CD4-positive, alpha-beta T cell treated with Interleukin-2 at 100 ng/mL for 4 hours (primary cell): ENCODE data around the gene RPL31.

Experiments used
- DNase-seq: peaks from one replicate; pipeline ENCODE4 v3.0.0-alpha.2; 2020; ENCODE audit warnings: low spot score

RPL31 gene

DNA sequence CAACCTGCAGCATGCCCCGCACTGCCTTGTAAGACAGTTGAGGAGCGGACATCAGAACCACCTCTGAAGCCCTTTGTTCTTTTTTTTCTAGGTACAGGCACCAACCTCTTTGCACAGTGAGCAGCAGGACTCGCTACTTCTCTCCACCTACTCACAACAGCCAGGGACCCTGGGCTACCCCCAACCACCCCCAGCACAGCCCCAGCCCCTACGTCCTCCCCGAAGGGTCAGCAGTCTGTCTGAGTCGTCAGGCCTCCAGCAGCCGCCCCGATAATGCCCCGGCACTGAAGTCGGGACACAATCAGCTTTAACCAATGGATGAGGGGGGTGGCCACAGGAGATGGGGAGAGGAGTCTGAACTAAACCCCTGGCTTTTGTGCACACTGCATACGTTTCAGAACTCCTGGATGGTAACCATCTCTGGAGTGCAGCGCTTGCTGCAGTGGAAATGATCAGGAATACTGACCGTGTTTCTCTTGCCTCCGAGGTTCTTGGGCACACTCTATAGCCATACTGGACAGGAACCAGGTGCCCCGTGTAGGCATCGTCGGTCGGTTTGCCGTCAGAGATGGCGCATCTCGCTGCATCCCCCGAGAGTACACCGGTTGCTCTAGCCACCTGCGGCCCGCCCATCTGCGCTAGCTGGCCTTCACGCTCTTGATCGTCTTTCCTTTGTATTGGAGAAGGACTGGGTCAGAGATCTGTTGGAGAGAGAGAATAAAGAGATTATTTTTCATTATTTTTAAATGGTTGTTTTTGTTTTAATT is 6.6 kb upstream of the RPL31 start:
- no peak for DNase-seq

DNA sequence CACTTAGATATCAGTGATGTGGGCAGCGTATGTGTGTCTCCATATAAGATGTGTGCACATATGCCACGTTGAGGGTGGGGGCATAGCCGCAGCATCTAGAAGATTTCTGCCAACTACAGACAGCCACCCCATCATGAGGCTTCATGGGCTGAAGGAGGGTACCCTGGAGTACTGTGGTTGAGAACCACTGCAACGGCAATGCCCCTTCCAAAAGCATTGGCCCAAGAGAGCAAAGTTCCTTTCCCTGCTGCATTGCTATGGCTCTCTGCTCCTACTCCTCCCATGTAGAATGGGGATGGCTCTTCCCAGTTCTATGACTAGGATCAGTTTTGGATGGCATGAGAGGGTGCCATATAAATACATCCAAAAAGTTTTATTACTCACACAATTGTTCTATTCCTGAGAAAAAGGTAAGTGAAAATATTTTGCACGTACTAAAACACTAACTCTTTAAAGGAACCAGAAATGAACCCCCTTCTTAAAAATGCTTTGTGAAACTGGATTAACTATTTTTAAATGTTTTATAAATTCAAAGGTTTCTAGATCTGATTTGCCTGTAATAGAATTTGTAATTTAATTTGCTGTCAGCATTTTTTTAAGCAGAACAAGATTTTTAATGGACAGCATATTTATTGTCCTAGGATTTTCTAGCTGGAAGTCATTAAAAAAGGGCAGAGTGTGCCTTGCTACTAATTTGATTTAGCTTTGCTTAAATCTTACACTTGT is 4.4 kb upstream of the RPL31 start:
- no peak for DNase-seq

DNA sequence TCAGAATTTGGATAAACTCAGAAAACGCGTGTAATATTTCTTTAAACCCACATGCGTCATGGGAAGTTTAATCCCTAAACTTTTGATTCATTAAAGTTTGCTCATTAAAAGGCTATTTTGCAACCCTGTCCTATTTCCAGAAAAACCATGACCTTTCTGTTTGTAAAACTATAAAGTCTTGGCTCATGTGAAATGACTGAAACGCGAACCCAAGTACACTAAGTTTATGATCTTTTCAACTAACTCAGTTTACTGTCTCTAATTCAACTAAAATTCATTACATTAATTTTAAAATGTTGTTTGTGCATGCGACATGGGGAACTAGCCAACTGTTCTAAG is 3.9 kb upstream of the RPL31 start:
- DNase-seq: no peak

DNA sequence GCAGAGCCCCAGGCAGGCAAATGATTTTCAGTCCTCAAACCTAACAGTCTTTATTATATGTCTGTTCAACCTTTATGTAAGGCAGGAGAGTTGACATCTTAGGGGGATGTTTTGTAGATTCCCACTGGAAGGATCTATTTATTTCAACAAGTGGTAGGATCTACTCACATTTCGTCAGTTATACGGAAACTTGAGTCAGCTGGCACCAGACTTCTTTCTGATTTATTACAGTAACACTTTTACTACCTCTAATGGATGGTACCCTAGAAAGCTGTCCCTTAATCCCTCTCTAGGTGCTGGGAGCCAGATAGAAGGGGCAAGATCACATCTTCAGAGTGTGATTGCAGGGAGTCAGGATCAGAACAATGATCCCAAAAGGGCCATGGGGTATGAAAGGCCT is 2.1 kb upstream of the RPL31 start:
- DNase-seq: no peak

DNA sequence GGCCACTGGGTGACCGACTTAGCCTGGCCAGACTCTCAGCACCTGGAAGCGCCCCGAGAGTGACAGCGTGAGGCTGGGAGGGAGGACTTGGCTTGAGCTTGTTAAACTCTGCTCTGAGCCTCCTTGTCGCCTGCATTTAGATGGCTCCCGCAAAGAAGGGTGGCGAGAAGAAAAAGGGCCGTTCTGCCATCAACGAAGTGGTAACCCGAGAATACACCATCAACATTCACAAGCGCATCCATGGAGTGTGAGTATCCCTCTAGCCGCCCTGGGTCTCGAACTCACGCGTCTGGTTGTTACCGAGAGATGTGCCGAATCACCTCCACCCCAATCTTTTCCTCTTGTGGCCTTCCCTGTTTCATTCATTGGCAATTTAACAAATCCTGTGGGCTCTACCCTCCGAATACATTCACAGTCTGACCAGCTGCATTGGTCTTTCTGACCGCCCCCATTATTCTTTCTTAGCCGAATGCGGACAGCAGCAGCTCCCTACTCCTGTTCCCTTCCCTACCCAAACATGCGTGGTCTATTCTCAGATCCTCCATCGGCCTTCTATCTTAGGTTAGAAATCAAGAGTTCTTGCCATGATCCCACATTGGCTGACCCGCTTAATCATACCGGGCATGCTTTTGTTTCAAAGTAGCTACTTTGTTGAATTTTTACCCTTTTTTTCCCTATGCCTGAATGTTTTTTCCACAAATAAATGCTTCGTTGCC is 631 bp downstream of the RPL31 start:
- DNase-seq: peak; percentile 15

DNA sequence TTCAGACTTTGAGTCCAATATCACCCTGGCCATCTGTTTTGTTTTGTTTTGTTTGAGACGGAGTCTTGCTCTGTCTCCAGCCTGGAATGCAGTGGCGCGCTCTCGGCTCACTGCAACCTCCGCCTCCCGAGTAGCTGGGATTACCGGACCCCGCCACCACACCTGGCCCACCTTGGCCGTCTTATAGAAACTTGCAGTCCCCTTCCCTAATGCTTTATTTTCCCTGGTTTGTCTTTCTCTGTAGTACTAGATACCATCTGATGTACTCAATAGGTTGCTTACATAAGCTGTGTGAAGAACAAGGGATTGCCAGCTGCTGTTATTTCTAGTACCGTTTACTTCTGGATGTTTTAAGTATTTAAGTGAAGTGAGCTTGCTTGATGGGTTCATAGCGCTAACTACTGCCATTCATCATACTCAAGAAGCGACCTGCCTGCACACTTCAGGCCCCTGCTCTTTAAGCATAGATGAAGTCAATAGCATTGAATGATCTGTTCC is 1.2 kb downstream of the RPL31 start:
- DNase-seq: no peak

DNA sequence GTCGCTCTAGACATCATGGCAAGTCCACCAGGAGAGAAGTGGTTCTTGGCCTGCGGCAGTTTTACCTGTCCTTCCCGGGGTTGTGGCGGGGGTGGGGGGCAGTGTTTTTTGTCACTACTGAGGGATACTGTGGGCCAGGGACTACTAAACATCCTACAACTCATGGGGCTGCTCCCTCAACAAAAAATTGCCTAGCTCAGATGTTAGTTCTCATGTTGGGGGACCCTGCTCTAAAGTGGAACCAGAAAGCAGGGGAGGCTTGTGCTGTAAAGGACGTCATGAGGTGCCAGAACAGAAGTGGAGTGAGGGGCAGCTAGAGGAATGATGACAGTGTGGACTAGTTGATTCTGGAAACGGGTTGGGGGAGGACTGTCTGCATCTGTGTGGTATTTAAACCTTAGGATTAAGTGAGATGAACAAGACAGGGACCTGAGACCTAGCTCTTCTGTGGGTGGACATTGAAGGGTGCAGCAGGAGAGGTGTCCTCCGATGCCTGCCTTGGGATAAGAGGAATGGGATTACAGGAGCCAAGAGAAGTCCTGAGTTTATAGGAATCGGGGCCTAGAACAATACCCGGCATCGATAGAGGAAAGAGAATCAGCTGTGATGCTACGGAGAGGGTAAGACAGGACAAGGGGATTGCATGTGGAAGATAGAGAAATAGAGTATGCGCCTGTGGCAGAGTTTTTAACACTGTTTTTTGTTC is 2.7 kb downstream of the RPL31 start:
- no peak for DNase-seq

DNA sequence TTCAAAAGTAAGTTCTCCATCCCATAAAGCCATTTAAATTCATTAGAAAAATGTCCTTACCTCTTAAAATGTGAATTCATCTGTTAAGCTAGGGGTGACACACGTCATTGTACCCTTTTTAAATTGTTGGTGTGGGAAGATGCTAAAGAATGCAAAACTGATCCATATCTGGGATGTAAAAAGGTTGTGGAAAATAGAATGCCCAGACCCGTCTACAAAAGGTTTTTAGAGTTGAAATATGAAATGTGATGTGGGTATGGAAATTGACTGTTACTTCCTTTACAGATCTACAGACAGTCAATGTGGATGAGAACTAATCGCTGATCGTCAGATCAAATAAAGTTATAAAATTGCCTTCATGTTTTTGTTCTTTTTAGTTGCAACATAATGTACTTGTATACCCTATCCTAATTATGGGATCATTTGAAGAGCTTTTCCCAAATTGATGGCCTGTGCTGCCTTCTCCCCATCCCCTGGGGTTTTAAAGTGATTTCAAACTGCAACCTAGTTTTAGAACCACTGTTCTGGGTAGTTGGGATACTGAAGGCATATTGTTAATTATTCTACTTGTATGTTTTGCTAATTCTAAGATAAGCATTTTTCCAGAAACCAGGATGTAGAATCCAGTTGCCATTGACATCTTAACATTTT is 4.1 kb downstream of the RPL31 start:
- DNase-seq: no peak

DNA sequence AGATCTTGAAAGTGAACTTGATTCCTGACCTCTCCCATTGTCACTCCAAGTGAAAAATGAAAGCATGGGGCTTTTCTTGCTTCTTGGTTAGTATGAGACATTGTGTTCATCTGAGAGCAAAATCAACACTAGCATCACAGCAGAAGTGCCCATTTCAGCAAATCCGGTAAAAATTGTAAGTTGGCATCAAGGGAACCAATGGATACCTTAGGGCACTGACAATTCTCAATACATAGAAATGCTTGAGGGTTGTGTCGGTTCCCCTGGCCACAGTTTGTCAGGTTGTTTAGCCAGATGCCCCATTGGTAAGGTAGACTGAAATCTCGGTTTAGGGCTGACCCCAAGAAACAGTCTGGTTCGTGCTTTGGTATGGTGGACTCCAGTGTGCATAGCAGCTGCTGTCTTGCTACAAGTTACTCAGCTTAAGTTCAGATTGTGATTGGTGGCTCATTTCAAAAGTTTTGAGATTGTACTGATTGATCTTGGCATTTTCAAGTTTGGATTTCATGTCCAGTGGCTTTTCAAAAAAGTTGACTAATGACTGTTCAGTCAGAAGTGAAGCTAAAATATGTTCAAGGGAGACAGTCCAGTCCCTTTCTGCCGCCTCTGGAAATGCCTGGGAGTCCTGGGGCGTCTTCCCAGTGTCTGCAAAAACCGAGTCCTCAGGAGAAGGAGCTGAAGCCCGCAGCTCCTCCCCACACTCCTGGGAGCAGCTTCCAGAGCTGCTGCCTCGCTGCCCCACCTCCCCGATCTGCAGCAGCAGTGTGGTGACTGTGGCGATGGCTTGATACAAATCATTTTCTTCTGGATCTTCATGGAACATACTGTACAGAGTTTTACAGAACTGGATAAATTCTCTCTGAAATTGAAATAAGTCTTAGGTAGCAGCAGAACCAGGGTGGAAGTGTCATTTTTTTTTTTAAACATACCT is 5.6 kb downstream of the RPL31 start:
- no peak for DNase-seq

DNA sequence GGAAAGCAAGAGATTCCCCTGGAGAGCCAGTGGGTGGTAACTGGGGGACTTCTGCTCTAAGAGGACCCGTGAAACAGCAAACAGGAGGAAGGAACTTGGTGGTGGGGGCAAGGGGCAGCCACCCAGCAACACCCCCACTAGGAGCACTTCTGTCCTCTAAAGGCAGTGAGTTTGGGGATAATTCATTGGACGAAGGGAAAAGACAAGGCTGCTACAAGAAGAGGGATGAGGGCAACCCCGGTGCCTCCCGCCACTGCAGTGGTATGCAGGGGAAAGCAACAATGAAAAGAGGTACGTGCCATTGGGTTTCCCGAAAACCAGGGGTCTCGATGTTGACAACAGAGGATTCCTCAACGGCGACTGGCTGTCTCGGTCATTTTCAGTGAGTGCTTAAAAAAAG is 9.1 kb downstream of the RPL31 start:
- DNase-seq: no peak

DNA sequence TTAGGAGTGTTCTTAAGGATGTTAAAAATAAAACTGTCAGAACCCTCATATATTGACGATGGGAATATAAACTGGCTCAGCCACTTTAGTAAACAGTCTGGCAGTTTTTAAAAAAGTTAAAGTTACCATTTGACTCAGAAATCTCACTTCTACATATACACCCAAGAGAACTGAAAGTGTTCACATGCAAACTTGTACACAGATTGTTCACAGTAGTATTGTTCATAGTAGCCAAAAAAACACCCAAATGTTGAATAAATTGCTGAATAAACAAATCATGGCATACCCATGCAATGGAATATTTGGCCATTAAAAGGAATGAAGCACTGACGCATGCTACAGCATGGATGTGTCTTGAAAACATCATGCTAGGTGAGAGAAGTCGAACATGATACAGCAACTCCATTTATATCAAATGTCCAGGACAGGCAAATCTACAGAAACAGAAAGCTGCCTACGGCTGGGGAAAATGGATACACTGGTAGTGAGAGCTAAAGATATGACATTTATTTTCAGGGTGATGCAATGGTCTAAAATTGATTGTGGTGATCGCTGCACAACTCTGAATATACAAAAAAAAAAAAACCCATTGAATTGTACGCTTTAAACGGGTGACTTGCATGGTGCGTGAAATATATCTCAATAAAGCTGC is 10.1 kb downstream of the RPL31 start:
- no peak for DNase-seq

DNA sequence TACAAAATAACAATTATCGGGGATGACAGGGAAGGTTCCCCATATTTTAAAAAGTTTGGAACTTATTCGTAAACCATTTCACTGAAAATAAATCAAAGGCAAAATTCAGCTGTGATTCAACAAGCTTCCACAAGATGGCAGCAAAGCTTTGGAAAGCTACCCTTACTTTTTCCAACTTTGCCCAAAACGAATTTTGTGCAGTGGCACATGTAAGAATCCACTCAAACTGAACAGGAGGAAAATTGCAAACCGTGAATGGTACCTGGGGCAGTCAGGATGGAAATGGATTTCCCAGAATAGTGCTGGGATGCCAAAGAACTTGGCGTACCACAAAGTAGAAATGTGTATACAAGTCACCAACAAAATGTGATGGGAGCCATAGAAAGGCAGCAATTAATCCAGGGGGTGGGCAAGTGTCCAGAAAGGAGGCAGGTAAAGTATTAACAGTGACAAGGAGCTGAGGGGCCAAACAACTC is 10.7 kb downstream of the RPL31 start:
- peak; percentile 64 for DNase-seq

DNA sequence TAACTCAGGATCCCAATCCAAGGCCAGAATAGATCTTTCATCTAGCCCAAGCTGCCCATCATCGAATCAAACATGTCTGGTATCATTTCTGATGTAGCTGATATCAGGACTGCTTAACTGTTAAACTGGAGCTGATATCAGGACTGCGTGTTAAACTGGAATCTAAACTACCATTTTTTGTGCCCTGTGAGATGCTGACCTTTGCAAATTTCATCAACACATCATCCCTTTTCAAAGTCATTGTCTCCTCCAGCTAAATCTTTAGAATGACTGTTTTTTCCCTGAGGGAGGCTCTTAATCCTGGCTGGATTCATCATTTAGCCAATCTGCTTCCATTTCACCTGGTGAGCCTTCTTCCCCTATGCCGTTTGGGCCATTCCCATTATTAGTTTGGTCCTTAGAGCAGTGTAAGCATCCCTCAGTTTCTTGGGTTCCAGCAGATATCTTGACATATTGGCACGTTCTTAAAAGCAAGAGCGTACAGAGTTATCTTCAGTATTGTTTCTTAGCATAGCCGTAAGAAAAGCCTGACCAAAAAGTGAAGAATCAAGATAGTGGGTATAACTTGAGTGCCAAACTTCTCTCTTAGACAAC is 12.3 kb downstream of the RPL31 start:
- DNase-seq: no peak

DNA sequence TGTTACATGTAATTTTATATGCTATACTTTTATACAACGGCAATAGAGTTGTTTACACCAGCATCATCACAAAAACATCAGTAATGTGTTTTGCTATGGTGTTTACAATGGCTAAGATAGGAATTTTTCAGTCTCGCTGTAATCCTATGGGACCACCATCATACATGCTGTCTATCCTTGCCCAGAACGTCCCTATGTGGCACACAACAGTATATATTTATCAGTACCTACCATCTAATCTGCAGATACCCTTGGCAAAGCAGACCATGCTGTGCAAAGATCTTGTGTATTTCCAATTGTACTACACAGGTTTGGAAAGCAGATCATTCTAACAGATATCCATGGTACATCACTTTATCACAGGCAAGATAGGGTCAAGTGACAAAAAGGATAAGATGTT is 15.3 kb downstream of the RPL31 start:
- no peak for DNase-seq

DNA sequence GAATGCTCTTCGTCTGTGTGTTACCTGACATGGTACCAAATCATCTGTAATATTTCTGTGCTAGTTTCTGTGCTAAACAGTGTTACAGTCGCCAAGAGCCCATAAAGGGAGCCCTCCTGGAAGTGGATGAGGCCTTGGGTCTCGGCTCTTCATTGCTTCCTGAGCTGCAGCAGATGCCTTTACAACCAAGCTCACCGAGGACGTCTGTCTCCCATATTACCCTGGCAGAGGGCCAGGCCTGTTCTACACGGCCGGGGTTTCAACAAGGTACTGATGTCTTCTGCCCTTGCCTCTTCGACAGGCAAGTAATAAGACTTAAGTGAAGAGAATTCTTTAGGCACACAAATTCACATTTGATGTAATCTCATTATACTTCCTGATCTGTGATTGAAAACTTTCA is 16.8 kb downstream of the RPL31 start:
- DNase-seq: no peak

DNA sequence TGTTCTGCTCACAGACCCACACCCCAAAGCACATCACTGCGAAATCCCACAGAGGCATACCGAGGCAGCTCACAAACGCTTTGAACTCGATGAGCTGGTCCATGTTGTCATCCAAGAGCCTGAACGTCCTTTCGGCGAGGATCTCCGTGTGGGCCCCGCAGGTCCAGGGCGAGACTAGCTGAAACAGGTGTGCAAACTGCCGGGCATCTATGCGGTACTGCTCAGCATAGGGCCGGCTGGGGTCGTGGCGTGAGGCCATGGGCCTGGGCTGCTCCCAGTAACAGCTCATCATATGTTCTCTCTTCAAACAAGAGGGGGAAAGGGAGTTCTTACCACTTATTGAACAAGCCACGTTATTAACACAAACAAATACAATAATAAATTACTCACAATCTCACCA is 20.1 kb downstream of the RPL31 start:
- DNase-seq: no peak

DNA sequence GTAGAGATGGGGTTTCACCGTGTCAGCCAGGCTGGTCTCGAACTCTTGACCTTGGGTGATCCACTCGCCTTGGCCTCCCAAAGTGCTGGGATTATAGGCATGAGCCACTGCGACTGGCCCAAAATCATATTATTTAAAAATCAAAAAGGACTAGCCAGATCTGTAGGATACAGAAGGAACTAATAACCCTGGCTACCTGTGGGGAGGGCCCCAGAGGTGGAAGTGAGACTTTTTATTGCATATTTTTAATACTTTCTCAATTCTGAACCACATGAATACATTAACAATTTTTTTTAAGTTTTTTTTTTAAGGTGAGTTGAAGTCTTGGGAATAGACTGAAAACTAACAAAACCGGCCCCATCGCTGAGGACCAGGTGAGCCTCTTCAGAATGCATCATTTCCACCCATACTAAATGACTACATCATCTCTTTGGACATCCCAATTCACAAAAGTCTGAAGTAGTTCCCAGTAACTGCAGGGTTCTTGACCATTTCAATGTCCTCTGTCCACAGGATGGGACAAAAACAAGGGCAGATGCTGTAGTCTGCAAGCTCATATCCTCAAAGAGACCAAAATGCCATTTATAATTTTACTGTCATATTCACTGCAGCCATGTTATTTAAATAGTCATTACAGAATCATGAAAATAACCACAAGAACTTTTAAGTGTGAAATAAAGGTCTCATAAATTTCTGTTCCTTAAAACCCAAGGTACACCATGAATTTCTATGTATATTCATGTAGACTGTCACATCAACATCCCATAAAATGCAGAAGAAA is 21.4 kb downstream of the RPL31 start:
- no peak for DNase-seq

DNA sequence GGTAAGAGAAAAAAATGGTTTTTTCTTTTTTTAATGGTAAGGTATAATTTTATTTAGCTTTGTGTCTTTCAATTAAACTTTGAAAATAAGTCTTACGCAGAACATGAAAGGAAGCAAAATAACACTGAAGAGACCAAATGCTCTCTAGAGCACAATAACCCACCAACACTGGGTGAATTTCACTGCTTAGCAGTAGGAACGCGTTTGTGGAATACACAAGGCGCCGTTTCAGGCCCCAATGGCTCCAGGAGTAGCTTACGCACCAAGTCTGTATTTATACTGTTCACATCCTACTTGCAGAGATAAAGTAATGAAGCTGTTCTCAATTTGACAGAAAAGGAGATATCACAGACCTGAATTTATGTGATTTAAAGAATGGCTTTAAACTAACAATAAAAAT is 23.5 kb downstream of the RPL31 start:
- DNase-seq: no peak

DNA sequence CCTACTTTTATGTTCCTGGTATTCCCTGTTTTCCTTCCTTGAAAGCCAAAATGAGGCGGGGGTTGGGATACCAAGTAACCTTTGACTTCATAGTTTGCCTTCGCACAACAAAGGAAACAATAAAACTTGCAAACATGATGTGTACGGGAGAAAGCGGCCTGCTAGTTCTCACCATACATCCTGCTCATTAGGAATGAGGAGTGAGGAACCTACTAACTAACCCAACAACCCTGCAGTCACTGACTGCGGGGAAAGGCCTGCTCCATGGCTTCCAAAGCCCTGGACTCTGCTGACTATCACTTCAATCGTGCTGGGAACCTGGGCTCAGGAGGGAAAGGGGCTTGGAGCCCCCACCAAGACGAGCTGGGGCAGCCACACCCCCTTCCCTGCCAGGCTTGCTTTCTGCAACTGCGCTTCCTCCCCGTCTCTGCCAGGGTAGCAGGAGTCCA is 24.2 kb downstream of the RPL31 start:
- no peak for DNase-seq
